HL-60 (cell line): ENCODE results near the gene RPL35.

Experiments used
- POLR2AphosphoS5 ChIP-seq: IDR thresholded peaks from 2 replicates; pipeline ENCODE4 v1.6.1; 2012; ENCODE audit warnings: low read depth
- SPI1 ChIP-seq: IDR thresholded peaks from 2 replicates; pipeline ENCODE4 v1.6.1; 2012; ENCODE audit warnings: low read depth, mild to moderate bottlenecking, borderline replicate concordance
- TF ChIP-seq, protein P1 (sequence below): IDR thresholded peaks from one replicate; pipeline ENCODE4 v1.5.1; 2011; ENCODE audit warnings: low read length, control low read depth, inconsistent platforms; ENCODE audit not compliant: insufficient read depth
- TF ChIP-seq, protein P2 (sequence below): IDR thresholded peaks from 2 replicates; pipeline ENCODE4 v1.6.1; 2012; ENCODE audit warnings: low read depth; ENCODE audit not compliant: insufficient replicate concordance

GRCh38 chr9:124813501-124814163 is 48.1 kb downstream of the RPL35 start:
- TF ChIP-seq, protein P1, sequence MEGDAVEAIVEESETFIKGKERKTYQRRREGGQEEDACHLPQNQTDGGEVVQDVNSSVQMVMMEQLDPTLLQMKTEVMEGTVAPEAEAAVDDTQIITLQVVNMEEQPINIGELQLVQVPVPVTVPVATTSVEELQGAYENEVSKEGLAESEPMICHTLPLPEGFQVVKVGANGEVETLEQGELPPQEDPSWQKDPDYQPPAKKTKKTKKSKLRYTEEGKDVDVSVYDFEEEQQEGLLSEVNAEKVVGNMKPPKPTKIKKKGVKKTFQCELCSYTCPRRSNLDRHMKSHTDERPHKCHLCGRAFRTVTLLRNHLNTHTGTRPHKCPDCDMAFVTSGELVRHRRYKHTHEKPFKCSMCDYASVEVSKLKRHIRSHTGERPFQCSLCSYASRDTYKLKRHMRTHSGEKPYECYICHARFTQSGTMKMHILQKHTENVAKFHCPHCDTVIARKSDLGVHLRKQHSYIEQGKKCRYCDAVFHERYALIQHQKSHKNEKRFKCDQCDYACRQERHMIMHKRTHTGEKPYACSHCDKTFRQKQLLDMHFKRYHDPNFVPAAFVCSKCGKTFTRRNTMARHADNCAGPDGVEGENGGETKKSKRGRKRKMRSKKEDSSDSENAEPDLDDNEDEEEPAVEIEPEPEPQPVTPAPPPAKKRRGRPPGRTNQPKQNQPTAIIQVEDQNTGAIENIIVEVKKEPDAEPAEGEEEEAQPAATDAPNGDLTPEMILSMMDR = no peak
- no peak for TF ChIP-seq POLR2AphosphoS5
- TF ChIP-seq, protein P2, sequence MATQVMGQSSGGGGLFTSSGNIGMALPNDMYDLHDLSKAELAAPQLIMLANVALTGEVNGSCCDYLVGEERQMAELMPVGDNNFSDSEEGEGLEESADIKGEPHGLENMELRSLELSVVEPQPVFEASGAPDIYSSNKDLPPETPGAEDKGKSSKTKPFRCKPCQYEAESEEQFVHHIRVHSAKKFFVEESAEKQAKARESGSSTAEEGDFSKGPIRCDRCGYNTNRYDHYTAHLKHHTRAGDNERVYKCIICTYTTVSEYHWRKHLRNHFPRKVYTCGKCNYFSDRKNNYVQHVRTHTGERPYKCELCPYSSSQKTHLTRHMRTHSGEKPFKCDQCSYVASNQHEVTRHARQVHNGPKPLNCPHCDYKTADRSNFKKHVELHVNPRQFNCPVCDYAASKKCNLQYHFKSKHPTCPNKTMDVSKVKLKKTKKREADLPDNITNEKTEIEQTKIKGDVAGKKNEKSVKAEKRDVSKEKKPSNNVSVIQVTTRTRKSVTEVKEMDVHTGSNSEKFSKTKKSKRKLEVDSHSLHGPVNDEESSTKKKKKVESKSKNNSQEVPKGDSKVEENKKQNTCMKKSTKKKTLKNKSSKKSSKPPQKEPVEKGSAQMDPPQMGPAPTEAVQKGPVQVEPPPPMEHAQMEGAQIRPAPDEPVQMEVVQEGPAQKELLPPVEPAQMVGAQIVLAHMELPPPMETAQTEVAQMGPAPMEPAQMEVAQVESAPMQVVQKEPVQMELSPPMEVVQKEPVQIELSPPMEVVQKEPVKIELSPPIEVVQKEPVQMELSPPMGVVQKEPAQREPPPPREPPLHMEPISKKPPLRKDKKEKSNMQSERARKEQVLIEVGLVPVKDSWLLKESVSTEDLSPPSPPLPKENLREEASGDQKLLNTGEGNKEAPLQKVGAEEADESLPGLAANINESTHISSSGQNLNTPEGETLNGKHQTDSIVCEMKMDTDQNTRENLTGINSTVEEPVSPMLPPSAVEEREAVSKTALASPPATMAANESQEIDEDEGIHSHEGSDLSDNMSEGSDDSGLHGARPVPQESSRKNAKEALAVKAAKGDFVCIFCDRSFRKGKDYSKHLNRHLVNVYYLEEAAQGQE = no peak
- no peak for TF ChIP-seq SPI1
